ENCODE results near the gene SUPT4H1. TPM values are rescaled to one million over a fixed set of nuclear protein-coding genes. Genes with fewer than 3 reads are reported as not detected.
A peak's percentile ranks its signal among the peaks of the same experiment; 100 is the strongest.

The SUPT4H1 gene
- total RNA-seq, 4 donors from 2014 or later: 34.5 to 38.0 (median 35.2) TPM

DNA sequence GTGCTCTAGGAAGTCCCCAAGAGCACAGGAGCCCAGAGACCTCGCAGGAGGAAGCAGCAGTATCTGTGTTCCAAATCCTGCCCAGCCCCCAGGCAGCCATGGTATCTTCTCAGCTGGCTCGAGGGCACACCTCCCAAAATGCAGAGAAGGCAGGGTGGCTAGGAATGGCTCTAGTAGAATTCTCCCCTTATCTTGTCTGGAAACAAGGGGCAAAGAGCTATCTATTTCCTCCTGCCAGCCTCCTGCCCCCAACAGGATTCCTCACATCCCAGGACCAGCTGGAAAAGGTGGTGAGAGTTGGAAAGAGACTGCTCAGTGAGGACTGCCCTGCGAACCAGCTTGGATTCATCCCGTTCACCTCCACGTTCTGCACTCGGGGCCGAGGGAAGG, 14.8 kb downstream of the SUPT4H1 start:
- H3K4me1 ChIP-seq: peaks cover 0 to 38% (median 17%) of the 10 kb centered on the region in 4 donors
- TF ChIP-seq CTCF (IDR thresholded peaks at IDR 0.05) (no peak), POLR2A (IDR thresholded peaks at IDR 0.05) (no peak), EP300 (IDR thresholded peaks at IDR 0.05) (no peak)
- H3K36me3 ChIP-seq: no peaks in the 10 kb centered on the region
- 43 to 46% methylated on average over 6 to 7 of the region's 7 CpGs for WGBS, 2 donors
- H3K27me3 ChIP-seq: peaks cover 0 to 9% of the 10 kb centered on the region in 2 donors
- peak overlapping the region in 1 of 4 donors; percentile 35 for H3K4me3 ChIP-seq
- DNase-seq (ENCODE audit: low spot score in 2 of 2): no peak
- H3K27ac ChIP-seq: peak overlapping the region in 3 of 4 donors; percentile 77 to 89 (median 78)
- H3K9me3 ChIP-seq: no peaks in the 10 kb centered on the region

GRCh38 chr17:58336456-58337209, 15.4 kb downstream of the SUPT4H1 start:
- DNase-seq (ENCODE audit: low spot score in 2 of 2): no peak
- H3K27ac ChIP-seq: peak overlapping the region in 3 of 4 donors; percentile 77 to 89 (median 78)
- WGBS, 2 donors: 36 to 47% methylated on average over 5 of the region's 5 CpGs
- no peaks in the 10 kb centered on the region for H3K9me3 ChIP-seq
- H3K4me3 ChIP-seq: no peak overlapping the region
- H3K27me3 ChIP-seq: peaks cover 0 to 15% of the 10 kb centered on the region in 2 donors
- no peaks in the 10 kb centered on the region for H3K36me3 ChIP-seq
- no peak for TF ChIP-seq CTCF (IDR thresholded peaks at IDR 0.05)
- peaks cover 0 to 38% (median 17%) of the 10 kb centered on the region in 4 donors for H3K4me1 ChIP-seq

DNA sequence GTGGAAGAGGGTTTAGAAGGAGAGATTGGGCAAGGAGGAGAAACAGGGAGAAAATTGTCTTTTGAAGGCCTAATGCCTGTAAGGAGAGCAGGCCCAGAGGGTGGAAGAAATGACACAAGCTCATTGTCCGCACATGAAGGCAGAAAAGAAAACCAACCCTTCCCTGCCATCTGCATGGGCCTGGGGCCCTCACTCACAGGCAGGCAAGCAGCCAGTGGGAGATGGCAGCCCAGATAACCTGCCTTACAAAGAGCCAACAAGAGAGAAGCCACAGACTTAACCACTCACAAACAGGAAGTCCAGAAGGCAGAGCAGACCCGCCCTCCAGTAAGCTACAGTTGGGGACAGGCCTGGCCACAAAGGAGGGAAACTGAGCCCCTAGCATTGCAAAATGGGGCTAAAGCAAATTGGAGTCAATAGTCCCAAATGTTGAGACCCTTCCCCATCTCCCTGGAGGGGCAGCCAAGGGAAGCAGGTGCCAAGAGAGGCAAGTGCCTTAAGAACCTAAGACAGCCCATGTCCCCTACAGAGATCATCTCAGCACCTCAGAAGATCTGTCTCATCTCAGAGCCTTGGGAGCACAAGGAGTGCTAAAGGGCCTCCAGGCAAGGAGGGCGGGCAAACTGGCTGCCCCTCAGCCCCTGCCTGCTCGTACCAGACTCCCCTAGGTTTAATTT, 16.1 kb downstream of the SUPT4H1 start:
- H3K9me3 ChIP-seq: no peaks in the 10 kb centered on the region
- 62% methylated on average over 4 of the region's 4 CpGs for WGBS, 2 donors

GRCh38 chr17:58335061-58335731, 16.8 kb downstream of the SUPT4H1 start:
- Histone ChIP-seq H3K36me3 (no peaks in the 10 kb centered on the region), H3K9me3 (no peaks in the 10 kb centered on the region), H3K27ac (peak overlapping the region in 3 of 4 donors; percentile 28 to 89 (median 78)), H3K27me3 (peaks cover 0 to 17% of the 10 kb centered on the region in 2 donors), H3K4me1 (peaks cover 0 to 38% (median 17%) of the 10 kb centered on the region in 4 donors), H3K4me3 (no peak overlapping the region)
- 76 to 83% methylated on average over 8 to 10 of the region's 10 CpGs for WGBS, 2 donors
- TF ChIP-seq POLR2A (IDR thresholded peaks at IDR 0.05) (no peak), CTCF (IDR thresholded peaks at IDR 0.05) (no peak), EP300 (IDR thresholded peaks at IDR 0.05) (no peak)
- no peak for DNase-seq (ENCODE audit: low spot score in 2 of 2)

More for the DNA sequence above, 16.1 kb downstream of the SUPT4H1 start:
- peaks cover 0 to 38% (median 17%) of the 10 kb centered on the region in 4 donors for H3K4me1 ChIP-seq
- H3K27ac ChIP-seq: peak overlapping the region in 3 of 4 donors; percentile 77 to 89 (median 78)
- DNase-seq (ENCODE audit: low spot score in 2 of 2): no peak
- no peak overlapping the region for H3K4me3 ChIP-seq
- H3K27me3 ChIP-seq: peaks cover 0 to 17% of the 10 kb centered on the region in 2 donors
- no peak for TF ChIP-seq CTCF (IDR thresholded peaks at IDR 0.05)
- TF ChIP-seq EP300 (IDR thresholded peaks at IDR 0.05): no peak
- TF ChIP-seq POLR2A (IDR thresholded peaks at IDR 0.05): no peak
- no peaks in the 10 kb centered on the region for H3K36me3 ChIP-seq
